ENCODE data around the gene AGMO.

- TF ChIP-seq CTCF (IDR thresholded peaks at IDR 0.05 in 2 of 3, conservative IDR thresholded peaks at IDR 0.05 in 1 of 3; ENCODE audit: borderline replicate concordance in 1 of 3, insufficient read depth in 1 of 3, low read depth in 2 of 3, low read length in 2 of 3) (no peak), POLR2A (IDR thresholded peaks at IDR 0.05; ENCODE audit: borderline replicate concordance, extremely low read depth, insufficient read depth, insufficient read length) (no peak), EZH2 (IDR thresholded peaks at IDR 0.05) (no peak)
Measured at GRCh38 chr7:15577600-15577999, 15.8 kb upstream of the AGMO start.
